GM12878 (cell line): Measurements from ENCODE around the gene MEIS2. TPM values are rescaled to one million over a fixed set of nuclear protein-coding genes. Genes with fewer than 3 reads are reported as not detected.
A peak's percentile ranks its signal among the peaks of the same experiment; 100 is the strongest.

Source experiments
- ATAC-seq: fragments of 200-7000 bp; cut with Tn5 transposase; 3 replicates; pipeline ENCODE4 v1.9.1; 2020; ENCODE audit warnings: mild to moderate bottlenecking, moderate library complexity
- BruUV-seq: library from RNA; stranded (reverse); fragments of 400-500 nt; replicated peaks from 2 replicates; lab custom pipeline; 2021; lab: Mats Ljungman, UMichigan
- CTCF ChIA-PET: fragments of 300-600 bp; sonication (Branson Sonifier 250); formaldehyde crosslinking; extraction: SDS; loops from one replicate; lab custom pipeline; 2021; ENCODE audit warnings: inconsistent platforms; lab: Yijun Ruan, JAX
- POLR2A ChIA-PET: fragments of 350-600 bp; formaldehyde crosslinking; extraction: SDS; loops from one replicate; lab custom pipeline; 2021; ENCODE audit warnings: inconsistent platforms; lab: Charles Lee
- RAD21 ChIA-PET: fragments of 300-600 bp; sonication (Branson Sonifier 250); formaldehyde crosslinking; loops from one replicate; lab custom pipeline; 2023; ENCODE audit warnings: antibody characterized with exemption; ENCODE audit not compliant: unreplicated experiment; lab: Charles Lee
- SMC1A ChIA-PET: fragments of 300-600 bp; sonication (Branson Sonifier 250); formaldehyde crosslinking; loops from one replicate; lab custom pipeline; 2023; ENCODE audit not compliant: unreplicated experiment, uncharacterized antibody; lab: Charles Lee
- DNase-seq: peaks from one replicate; pipeline ENCODE4 v3.0.0-alpha.2; 2011; ENCODE audit warnings: low read depth, low spot score
- FAIRE-seq: peaks from 3 replicates; lab custom pipeline; 2011; peaks lifted over from hg19 to GRCh38; lab: Jason Lieb, UNC
- H2AFZ ChIP-seq: 2 replicates; pipeline ENCODE4 v1.6.0; 2011; ENCODE audit warnings: low read depth, low read length, control low read depth; ENCODE audit not compliant: control insufficient read depth
- H3K27ac ChIP-seq: 2 replicates; pipeline ENCODE4 v1.5.1; 2011; ENCODE audit warnings: control low read depth; ENCODE audit not compliant: control insufficient read depth, insufficient read depth
- H3K27me3 ChIP-seq, 2 experiments: replicated peaks in 1 of 2; 2 replicates each; pipeline versions ENCODE4 v1.6.0 to v1.6.1; 2011; ENCODE audit warnings: low read length in 1 of 2; ENCODE audit not compliant: control insufficient read depth in 2 of 2, insufficient read depth in 2 of 2
- H3K36me3 ChIP-seq, 2 experiments: 2 replicates each; pipeline ENCODE4 v1.5.1; 2011; ENCODE audit warnings: low read length in 1 of 2; ENCODE audit not compliant: control insufficient read depth in 2 of 2, insufficient read depth in 2 of 2
- H3K4me1 ChIP-seq: 2 replicates; pipeline ENCODE4 v1.6.1; 2011; ENCODE audit warnings: mild to moderate bottlenecking, low read length, moderate library complexity, mixed read lengths; ENCODE audit not compliant: control insufficient read depth, insufficient read depth
- H3K4me2 ChIP-seq: 2 replicates; pipeline ENCODE4 v1.6.0; 2011; ENCODE audit warnings: control low read depth; ENCODE audit not compliant: control insufficient read depth, insufficient read depth
- H3K4me3 ChIP-seq: fragments of 200-600 bp; sonication (generic); 2 replicates; pipeline ENCODE4 v1.5.1; 2016
- H3K79me2 ChIP-seq: 2 replicates; pipeline ENCODE4 v1.6.0; 2011; ENCODE audit warnings: low read length; ENCODE audit not compliant: control insufficient read depth, insufficient read depth
- H3K9ac ChIP-seq: 2 replicates; pipeline ENCODE4 v1.8.0; 2011; ENCODE audit warnings: low read length, control low read depth, mixed read lengths; ENCODE audit not compliant: control insufficient read depth, insufficient read depth
- H3K9me3 ChIP-seq: replicated peaks from 3 replicates; pipeline ENCODE4 v1.5.1; 2011; ENCODE audit warnings: mild to moderate bottlenecking, low read length; ENCODE audit not compliant: control insufficient read depth, insufficient read depth
- H4K20me1 ChIP-seq: 2 replicates; pipeline ENCODE4 v1.6.0; 2011; ENCODE audit not compliant: control insufficient read depth, insufficient read depth
- BHLHE40 ChIP-seq, 2 experiments: fragments of 450-650 bp in 1 of 2; IDR thresholded peaks; 2 replicates each; pipeline ENCODE4 v1.6.1; 2011 to 2017; ENCODE audit warnings: low read depth in 2 of 2, borderline replicate concordance in 1 of 2, improper control_type of control experiment in 1 of 2, low read length in 1 of 2, mild to moderate bottlenecking in 1 of 2
- IKZF1 ChIP-seq: fragments of 450-650 bp; conservative IDR thresholded peaks from 2 replicates; pipeline ENCODE4 v1.6.1; 2017; ENCODE audit warnings: antibody characterized with exemption, mild to moderate bottlenecking
- RFX5 ChIP-seq: IDR thresholded peaks from 2 replicates; pipeline ENCODE4 v1.6.1; 2011; ENCODE audit warnings: low read depth, low read length, improper control_type of control experiment
- TARDBP ChIP-seq: IDR thresholded peaks from 2 replicates; pipeline ENCODE4 v1.6.1; 2016; ENCODE audit warnings: borderline replicate concordance
- WGBS: methylation state at CpG from one replicate; pipeline ENCODE4 v1.1.6; 2016; ENCODE audit warnings: low lambda C conversion rate; ENCODE audit not compliant: insufficient replicate concordance, insufficient coverage; ENCODE audit errors: missing lambda C conversion rate; 5-methylcytosine and 5-hydroxymethylcytosine counted together
- in situ Hi-C: fragments of 300-500 bp; cut with MboI; formaldehyde crosslinking; loops from 9 replicates; pipeline ENCODE4 v1.14.3; 2018; ENCODE audit warnings: mixed read lengths
- intact Hi-C: fragments of 100-400 bp; cut with micrococcal nuclease; formaldehyde crosslinking; loops from one replicate; pipeline ENCODE4 v1.14.2; 2022; ENCODE audit not compliant: unreplicated experiment
- polyA plus RNA-seq, 11 experiments: library from polyadenylated mRNA; depleted of rRNA in 4 of 11; unstranded in 6 of 11; stranded (reverse) in 5 of 11; fragments of >200 nt; fragmentation: Nextera tagmentation in 4 of 11; fragmentation: Illumina TruSeq in 1 of 11; extraction: Ambion mirVana in 4 of 11; extraction: Trizol in 1 of 11; gene quantifications; 1 replicate in 1 of 11; 2 replicates in 10 of 11; pipeline versions ENCODE4 v1.2.1 to v1.2.3, GENCODE V29; 2011 to 2016; ENCODE audit warnings: inconsistent platforms in 2 of 11, missing spikeins in 2 of 11, low read depth in 1 of 11
- total RNA-seq, 4 experiments: library from RNA; depleted of rRNA in 3 of 4; stranded (reverse); fragments of >200 nt in 3 of 4; fragmentation: Illumina TruSeq in 1 of 4; extraction: Trizol in 1 of 4; gene quantifications; 2 replicates each; pipeline versions ENCODE4 v1.2.1 to v1.2.3, GENCODE V29; 2013 to 2021

MEIS2 gene
- total and polyA plus RNA-seq, 10 of the 15 experiments (the other 5 are each of a cell fraction or from before 2014, with no cell fraction given), result 9.2 to 54.0 (median 20.4) TPM

GRCh38 chr15:36880224-36880912, 220.0 kb downstream of the MEIS2 start:
- POLR2A ChIA-PET, result no interaction called here
- H3K4me1 ChIP-seq, result peaks cover 4% of the 10 kb centered on the region; the same call in 1 of the 2 replicates
- ATAC-seq (no peak), DNase-seq (no peak), FAIRE-seq (no peak)
- SMC1A ChIA-PET, result interaction anchor here (4.8 to 11.0 kb wide), 2 partner anchors 225 to 380 kb away, joined by 19 to 130 read pairs; partner anchors contain the start of gene MEIS2
- RAD21 ChIA-PET, result no interaction called here
- H4K20me1 ChIP-seq, result no peaks in the 10 kb centered on the region
- H3K79me2 ChIP-seq, result no peaks in the 10 kb centered on the region
- H3K27ac ChIP-seq, result no peak overlapping the region
- H3K4me3 ChIP-seq, result no peak overlapping the region
- intact Hi-C loops (loop anchor here (5.0 to 10.0 kb wide), 3 partner anchors 134 to 1002 kb away; no protein-coding TSS in a partner anchor), in situ Hi-C loops (loop anchor here (5.0 to 25.0 kb wide), 2 partner anchors 222 to 1007 kb away; partner anchors contain the start of gene MEIS2)
- H2AFZ ChIP-seq, result no peak overlapping the region
- no peak overlapping the region for H3K9ac ChIP-seq
- CTCF ChIA-PET, result interaction anchor here (0.8 kb wide), 1 partner anchor 110 kb away, joined by 4 read pairs; no protein-coding TSS in a partner anchor
- TF ChIP-seq RFX5 (no peak), IKZF1 (no peak), BHLHE40 (IDR thresholded peaks at IDR 0.05; ENCODE audit: borderline replicate concordance in 1 of 2, low read depth in 2 of 2, low read length in 1 of 2) (0 out of 4 replicates have a peak, but pooled peaks of 1 of the 2 experiments have one; percentile 5), TARDBP (no peak)
- WGBS, result 70% methylated on average over 47 of the region's 52 CpGs
- BruUV-seq, result no TSS peak
- H3K27me3 ChIP-seq, result peaks cover 11 to 32% of the 10 kb centered on the region in 2 experiments
- H3K9me3 ChIP-seq, result no peaks in the 10 kb centered on the region
- H3K36me3 ChIP-seq, result no peaks in the 10 kb centered on the region
- no peak overlapping the region for H3K4me2 ChIP-seq
